Measurements from ENCODE around the gene SLC2A11.

DNA sequence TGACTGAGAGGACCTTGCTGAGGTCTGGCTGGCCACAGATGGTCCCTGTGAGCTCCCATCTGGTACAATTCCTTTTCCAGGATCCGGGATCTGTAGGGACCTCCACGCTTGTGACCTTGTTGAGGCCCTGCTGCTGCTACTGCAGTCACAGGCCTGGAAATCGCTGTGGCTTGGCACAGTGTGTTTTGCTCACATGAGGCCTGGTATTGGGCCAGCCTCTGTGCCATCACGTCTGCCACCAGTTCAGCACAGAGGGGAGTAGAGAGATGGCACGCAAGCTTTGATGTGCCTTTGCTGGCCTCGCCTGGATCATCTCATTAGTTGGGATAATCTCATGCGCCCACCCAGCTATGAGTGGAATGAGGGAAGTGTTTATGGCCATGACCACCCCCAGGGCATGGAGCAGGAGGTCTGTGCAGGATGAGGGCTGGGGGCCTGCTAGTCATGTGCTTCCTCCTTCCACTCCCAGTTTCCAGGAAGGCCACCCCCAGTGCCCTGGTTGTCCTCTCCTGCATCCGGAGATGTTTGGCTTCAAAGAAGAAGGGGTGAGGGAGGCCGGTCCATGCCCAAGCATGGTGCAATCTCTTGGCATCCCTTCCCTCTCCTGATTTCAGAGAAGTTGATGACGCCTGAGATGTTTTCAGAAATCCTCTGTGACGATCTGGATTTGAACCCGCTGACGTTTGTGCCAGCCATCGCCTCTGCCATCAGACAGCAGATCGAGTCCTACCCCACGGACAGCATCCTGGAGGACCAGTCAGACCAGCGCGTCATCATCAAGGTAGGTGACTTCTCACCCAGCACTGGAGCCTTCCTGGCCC, 41.3 kb upstream of the SLC2A11 start:
- TF ChIP-seq CTCF (IDR thresholded peaks at IDR 0.05) (no peak), POLR2A (IDR thresholded peaks at IDR 0.05; ENCODE audit: low read length) (no peak), CEBPB (IDR thresholded peaks at IDR 0.05) (no peak), RNF2 (IDR thresholded peaks at IDR 0.05; ENCODE audit: borderline replicate concordance, low read depth) (no peak), SREBF2 (IDR thresholded peaks at IDR 0.05) (no peak), HDAC2 (IDR thresholded peaks at IDR 0.05) (no peak), EP300 (IDR thresholded peaks at IDR 0.05) (no peak), RFX5 (IDR thresholded peaks at IDR 0.05) (no peak), TFCP2L1 (CRISPR knock-in tag; IDR thresholded peaks at IDR 0.05) (no peak), JUN (IDR thresholded peaks at IDR 0.05) (no peak)
- TF ChIP-seq, protein P1, sequence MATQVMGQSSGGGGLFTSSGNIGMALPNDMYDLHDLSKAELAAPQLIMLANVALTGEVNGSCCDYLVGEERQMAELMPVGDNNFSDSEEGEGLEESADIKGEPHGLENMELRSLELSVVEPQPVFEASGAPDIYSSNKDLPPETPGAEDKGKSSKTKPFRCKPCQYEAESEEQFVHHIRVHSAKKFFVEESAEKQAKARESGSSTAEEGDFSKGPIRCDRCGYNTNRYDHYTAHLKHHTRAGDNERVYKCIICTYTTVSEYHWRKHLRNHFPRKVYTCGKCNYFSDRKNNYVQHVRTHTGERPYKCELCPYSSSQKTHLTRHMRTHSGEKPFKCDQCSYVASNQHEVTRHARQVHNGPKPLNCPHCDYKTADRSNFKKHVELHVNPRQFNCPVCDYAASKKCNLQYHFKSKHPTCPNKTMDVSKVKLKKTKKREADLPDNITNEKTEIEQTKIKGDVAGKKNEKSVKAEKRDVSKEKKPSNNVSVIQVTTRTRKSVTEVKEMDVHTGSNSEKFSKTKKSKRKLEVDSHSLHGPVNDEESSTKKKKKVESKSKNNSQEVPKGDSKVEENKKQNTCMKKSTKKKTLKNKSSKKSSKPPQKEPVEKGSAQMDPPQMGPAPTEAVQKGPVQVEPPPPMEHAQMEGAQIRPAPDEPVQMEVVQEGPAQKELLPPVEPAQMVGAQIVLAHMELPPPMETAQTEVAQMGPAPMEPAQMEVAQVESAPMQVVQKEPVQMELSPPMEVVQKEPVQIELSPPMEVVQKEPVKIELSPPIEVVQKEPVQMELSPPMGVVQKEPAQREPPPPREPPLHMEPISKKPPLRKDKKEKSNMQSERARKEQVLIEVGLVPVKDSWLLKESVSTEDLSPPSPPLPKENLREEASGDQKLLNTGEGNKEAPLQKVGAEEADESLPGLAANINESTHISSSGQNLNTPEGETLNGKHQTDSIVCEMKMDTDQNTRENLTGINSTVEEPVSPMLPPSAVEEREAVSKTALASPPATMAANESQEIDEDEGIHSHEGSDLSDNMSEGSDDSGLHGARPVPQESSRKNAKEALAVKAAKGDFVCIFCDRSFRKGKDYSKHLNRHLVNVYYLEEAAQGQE (IDR thresholded peaks at IDR 0.05), result no peak

Measured in A549 (cell line).